Stimulated activated CD8-positive, alpha-beta memory T cell treated with anti-CD3 and anti-CD28 coated beads, Interleukin-15, amount 100 ng/mL, for 48 hours (primary cell): ENCODE results near the gene PSMG4.

Source experiments
- DNase-seq, 2 donors: peaks; one replicate each; pipeline ENCODE4 v3.0.0-alpha.2; 2020; ENCODE audit warnings: low read depth in 2 of 2

PSMG4 gene, protein sequence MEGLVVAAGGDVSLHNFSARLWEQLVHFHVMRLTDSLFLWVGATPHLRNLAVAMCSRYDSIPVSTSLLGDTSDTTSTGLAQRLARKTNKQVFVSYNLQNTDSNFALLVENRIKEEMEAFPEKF

DNA sequence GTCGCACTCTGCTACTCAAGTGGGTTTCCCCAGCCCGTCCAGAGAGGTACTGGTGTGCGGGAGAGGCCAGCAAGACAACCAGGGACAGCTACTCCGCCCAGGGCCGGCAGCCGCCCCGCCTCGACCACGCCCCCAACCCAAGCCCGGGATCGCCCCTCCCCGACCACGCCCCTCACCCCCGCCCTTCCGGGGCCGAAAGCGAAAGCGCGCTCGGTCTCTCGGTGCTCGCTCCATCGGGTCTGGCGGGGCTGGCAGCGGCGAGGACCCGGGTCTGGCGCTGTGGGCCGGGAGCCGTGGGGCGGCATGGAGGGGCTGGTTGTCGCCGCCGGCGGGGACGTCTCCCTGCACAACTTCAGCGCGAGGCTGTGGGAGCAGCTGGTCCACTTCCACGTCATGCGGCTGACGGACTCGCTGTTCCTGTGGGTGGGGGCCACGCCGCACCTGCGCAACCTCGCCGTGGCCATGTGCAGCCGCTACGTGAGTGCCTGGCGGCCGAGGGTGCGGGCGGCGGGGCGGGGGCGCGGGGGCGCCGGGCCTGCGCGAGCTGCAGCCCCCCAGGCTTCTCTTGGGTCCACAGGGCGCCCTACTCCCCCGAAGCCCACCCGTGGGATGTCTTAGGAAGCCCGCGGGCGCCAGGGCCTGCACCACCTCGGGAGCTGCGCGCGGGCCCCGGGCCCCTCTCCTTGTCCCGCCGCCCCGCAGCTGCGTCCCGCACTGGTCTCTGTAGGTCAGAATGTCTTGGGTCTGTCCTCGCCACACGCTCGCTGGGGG lies at the start of gene PSMG4:
PSMG4 (plus strand) TSS at position 228 of the 771 bp plus-strand sequence; CDS start at position 304, 76 bp downstream.
- peak; percentile 86 to 87 for DNase-seq

DNA sequence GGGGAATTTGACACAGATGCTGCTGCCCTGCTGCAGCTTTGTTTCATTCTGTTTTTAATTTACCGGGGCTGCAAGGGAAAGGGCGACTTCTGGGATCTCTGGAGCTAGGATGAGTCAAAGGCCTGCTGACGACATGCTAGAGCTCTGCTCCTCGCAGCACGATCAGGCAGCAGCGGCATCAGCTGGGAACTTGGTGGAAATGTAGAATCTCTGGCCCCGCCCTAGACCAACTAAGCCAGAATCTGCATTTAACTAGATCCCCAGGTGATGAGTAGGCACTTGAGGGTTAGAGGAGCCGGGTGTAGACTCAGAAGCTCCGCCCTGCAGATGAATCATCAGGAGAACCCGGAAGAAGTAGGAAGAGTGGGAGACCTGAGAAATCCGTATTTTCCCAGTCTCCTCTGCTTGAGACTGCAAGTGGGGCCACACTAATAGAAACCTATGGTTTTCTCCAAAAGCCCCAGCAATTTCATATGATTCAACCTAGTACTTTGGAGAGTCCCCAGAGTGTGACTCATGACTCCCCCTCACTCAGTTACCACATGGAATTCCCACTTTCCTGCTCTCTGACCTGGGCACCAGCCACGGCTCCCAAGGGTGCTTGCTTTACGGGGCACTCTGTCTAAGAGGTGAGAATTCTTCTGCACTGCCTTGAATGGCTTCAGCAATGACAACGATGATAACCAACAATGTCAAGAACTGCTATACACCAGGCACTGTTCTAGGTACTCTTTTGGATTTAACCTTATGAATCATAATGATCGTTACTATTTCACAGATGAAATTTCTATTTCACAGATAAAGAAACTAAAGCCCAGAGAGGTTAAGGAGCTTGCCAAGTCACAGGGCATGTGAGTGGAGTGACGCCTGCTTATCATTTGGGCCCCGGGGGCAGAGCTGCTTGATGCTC lies 49.4 kb upstream of the PSMG4 start:
- peak; percentile 58 to 62 for DNase-seq

GRCh38 chr6:3210024-3210610 lies 48.6 kb upstream of the PSMG4 start:
- DNase-seq: no peak

- DNase-seq: no peak
These were observed 47.1 kb upstream of the PSMG4 start for GRCh38 chr6:3211681-3212080.

DNA sequence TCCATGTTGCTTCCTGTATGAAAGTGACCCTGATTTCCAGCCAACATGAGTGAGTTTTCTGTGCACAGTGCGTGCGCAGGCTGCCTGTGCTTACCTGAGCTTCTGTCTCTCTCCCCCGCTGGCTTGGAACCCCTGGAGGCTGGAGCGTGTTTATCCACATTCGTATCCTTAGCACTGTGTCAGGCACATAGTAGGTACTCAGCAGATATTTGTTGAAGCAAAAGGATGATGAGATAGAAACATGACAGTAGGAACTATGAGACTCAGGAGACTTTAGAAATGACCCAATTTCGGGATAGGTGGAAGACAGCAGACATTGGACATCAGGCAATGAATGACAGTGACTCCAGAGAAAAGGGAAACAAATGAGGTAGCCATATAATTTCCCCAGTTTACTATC lies 46.5 kb upstream of the PSMG4 start:
- DNase-seq: no peak

DNA sequence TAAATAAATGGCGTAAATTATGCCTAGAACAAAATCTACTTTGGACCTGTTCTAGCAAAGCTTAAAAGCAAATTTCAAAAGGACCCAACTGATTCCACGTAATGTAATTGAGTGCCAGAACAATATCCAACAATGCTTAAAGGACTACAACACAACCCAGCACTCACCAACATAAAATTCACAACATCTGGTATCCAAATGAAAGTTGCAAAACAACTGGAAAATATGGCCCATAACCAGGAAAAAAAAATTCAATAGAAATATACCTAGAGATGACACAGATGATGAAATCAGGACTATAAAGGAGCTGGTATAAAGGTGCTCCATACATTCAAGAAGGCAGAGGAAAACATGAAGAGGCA lies 45.4 kb upstream of the PSMG4 start:
- no peak for DNase-seq

DNA sequence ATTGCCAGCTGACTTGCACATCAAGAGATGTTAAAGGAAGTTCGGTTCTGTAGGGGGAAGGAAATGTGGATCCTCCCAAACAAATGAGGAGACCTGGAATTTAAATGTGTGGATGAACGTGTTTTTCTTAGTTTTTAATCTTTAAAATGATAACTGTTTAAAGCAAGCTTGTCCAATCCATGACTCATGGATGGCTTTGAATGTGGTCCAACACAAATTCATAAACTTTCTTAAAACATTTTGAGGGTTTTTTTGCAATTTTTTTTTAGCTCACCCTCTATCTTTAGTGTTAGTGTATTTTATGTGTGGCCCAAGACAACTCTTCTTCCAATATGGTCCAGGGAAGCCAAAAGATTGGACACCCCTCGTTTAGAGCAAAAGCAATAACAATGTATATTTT lies 43.8 kb upstream of the PSMG4 start:
- DNase-seq: no peak

GRCh38 chr6:3217286-3217685 lies 41.5 kb upstream of the PSMG4 start:
- no peak for DNase-seq

DNA sequence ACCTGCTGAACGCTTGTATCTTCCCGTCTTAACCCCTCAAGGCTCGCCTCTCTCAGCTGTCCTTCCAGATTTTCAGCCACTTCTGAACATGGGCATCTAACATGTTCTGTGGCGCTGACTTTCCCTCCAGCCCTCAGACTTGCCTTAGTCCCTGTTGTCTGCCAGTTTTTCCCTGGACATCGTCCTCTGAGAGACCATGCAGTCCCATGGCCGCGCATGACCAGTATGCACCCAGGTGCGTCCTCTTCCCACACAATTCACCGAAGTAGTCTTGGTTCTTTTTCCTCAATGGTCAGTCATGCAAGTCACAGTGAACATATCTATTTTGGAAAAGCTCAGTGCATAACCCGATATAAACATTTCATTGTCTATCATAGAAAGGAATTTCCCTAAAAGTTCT lies 40.5 kb upstream of the PSMG4 start:
- no peak for DNase-seq

DNA sequence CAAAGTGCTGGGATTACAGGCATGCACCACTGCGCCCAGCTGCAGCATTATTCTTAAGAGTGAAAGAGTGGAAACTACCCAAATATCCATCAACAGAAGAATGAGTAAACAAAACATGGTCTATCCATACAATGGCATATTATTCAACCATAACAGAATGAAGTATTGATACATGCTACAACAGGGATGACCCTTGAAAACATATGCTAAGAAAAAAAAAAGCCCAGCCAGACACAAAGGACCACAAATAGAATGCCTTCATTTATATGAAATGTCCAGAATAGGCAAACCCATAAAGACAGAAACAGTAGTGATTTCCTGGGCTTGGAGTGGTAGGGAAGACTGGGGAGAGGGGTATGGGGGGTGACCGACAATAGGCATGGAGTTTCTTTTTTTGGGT lies 38.4 kb upstream of the PSMG4 start:
- no peak for DNase-seq

DNA sequence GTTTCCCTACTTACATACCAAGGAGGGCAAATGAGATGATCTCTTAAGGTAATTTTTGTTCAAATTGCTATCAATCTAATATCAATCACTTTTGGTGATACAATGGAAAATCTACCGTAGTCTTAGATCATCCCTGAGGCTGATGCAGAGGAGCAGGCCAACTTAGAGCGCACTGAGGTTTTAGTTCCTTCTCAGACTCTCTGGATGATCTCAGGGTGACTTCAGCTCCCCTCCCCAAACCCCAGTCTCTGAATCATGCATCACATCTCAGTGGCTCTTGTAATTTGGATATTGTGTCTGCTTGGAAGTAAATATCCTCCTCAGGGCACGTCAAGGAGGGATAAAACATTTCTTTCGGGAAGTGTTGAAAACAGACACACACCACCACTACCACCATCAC lies 37.2 kb upstream of the PSMG4 start:
- no peak for DNase-seq

- no peak for DNase-seq
These were observed 36.2 kb upstream of the PSMG4 start for GRCh38 chr6:3222506-3223038.

GRCh38 chr6:3226042-3226441 lies 32.7 kb upstream of the PSMG4 start:
- no peak for DNase-seq

DNA sequence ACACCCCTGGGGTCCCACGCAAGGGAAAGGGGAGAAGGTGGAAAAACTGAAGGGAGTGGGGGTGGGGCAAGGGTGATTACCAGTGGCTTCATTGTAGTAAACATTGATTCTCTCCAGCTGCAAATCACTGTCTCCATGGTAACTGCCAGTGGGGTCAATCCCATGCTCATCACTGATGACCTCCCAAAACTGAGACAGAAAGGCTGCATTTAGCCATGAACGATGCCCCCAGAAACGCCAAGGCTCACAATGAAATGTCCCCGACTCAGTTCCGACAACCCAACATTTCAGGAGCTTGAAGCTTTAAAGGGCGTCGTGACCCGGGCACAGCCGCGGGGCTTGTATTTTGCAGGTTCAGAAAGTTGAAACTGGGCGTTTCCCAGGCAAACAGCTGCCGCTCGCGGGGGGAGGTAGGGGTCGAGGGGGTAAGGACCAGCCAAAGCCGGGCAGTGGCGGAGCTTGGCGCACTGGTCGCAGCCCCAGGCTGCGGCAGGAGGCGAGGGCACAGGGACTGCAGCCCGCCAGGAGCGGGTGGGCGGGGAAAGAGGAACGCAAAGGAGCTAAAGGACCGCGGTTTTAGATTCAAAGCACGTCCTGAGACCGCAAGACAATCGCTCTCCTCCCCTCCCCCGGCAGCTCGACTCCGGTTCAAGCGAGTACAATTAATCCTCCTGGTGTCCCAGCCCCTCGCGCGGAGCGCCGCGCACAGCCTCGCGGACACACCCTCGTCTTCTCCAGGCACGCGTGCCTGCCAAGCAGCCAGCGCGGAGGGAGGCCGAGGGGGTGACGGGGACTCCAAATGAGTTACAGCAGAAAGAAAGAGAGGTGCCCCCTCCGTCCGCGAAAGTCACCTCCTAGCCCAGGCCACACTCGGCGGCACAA lies 32.0 kb upstream of the PSMG4 start:
- no peak for DNase-seq

GRCh38 chr6:3227363-3228045 lies 31.2 kb upstream of the PSMG4 start, which contains the start of gene TUBB2B:
Gene TUBB2B, minus strand, starts transcription at chr6:3227653. Its CDS starts 110 bp downstream, at chr6:3227543.
- no peak for DNase-seq

GRCh38 chr6:3228046-3228671 lies 30.6 kb upstream of the PSMG4 start:
- DNase-seq: no peak

- DNase-seq: no peak
These were observed 29.8 kb upstream of the PSMG4 start for GRCh38 chr6:3228771-3229565.

DNA sequence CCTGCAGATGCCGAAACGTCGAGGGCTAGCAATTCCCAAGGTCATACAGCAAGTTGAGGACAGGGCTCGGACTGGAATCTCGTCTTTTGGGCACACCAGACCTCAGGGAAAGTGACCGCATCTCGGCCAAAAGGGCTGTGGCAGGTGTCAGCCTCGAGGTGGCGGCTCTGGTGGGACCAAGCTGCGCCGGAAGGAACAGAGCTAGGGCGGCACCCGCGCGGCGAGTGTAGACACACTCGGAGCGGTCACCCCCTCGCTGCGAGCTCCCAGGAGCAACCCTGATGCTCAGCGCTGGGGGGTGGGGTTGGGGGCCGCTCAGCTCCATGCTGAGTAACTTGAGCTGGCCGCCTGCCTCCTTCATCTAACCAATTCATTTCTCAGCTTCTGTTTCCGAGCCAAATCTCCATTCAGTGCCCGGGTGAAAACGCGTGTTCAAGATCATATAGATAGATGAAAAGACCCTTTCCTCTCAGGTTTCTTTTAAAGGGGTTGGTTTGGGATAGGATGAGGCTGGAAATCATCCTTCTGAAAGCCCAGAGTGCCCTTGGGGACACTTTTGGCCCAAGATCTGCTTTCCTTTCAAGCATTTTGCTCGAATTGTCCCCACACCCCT lies 29.1 kb upstream of the PSMG4 start:
- no peak for DNase-seq
